Lower lobe of right lung (tissue), 2 donors: ENCODE measurements around the gene TNNT1. TPM values are rescaled to one million over a fixed set of nuclear protein-coding genes. Genes with fewer than 3 reads are reported as not detected.
A peak's percentile ranks its signal among the peaks of the same experiment; 100 is the strongest.

Experiments
- ATAC-seq, 2 donors: fragments of 200-7000 bp; cut with Tn5 transposase; one replicate each; pipeline ENCODE4 v1.9.1; 2020 to 2022; ENCODE audit warnings: mild to moderate bottlenecking in 2 of 2, moderate library complexity in 2 of 2
- DNase-seq: peaks from one replicate; pipeline ENCODE4 v3.0.0-alpha.2; 2020
- H3K27ac ChIP-seq: fragments of 200-600 bp; one replicate; pipeline ENCODE4 v1.8.0; 2022
- H3K27me3 ChIP-seq: fragments of 200-600 bp; one replicate; pipeline ENCODE4 v1.8.0; 2022; ENCODE audit warnings: low read depth
- H3K36me3 ChIP-seq: fragments of 200-600 bp; one replicate; pipeline ENCODE4 v1.8.0; 2022; ENCODE audit warnings: mild to moderate bottlenecking
- H3K4me1 ChIP-seq: fragments of 200-600 bp; one replicate; pipeline ENCODE4 v1.8.0; 2022
- H3K4me3 ChIP-seq: fragments of 200-600 bp; one replicate; pipeline ENCODE4 v1.8.0; 2022; ENCODE audit warnings: mild to moderate bottlenecking
- H3K9me3 ChIP-seq: fragments of 200-600 bp; one replicate; pipeline ENCODE4 v1.8.0; 2022
- CTCF ChIP-seq: fragments of 200-600 bp; IDR thresholded peaks from one replicate; pipeline ENCODE4 v1.8.0; 2022; ENCODE audit warnings: antibody characterized with exemption, mild to moderate bottlenecking
- intact Hi-C: fragments of 100-400 bp; cut with DNase I; formaldehyde crosslinking; loops from one replicate; pipeline ENCODE4 v1.11.0; 2022
- total RNA-seq: library from RNA; stranded (reverse); fragmentation: NEBNext Ultra II Directional; extraction: Animal tissue kit (Norgen Biotek cat#: 25700); gene quantifications from one replicate; pipeline ENCODE4 v1.2.1, GENCODE V29; 2021
- donor health status: DM: no; HTN: yes; CAD: no; lungs with severe emphysema.

TNNT1 gene
- total RNA-seq, 1 donor from 2014 or later, result not detected

GRCh38 chr19:55178781-55179599 lies 30.0 kb upstream of the TNNT1 start:
- Histone ChIP-seq H3K27me3 (peaks cover 94% of the 10 kb centered on the region), H3K4me1 (peaks cover 16% of the 10 kb centered on the region), H3K9me3 (no peaks in the 10 kb centered on the region), H3K36me3 (no peaks in the 10 kb centered on the region), H3K27ac (no peak overlapping the region), H3K4me3 (peak overlapping the region; percentile 31)
- TF ChIP-seq CTCF, result no peak
- intact Hi-C loops, result no loop called here
- ATAC-seq (peak; percentile 56 to 69), DNase-seq (peak; percentile 76)

- no peaks in the 10 kb centered on the region for H3K9me3 ChIP-seq
- H3K4me3 ChIP-seq, result no peak overlapping the region
- H3K27ac ChIP-seq, result no peak overlapping the region
- intact Hi-C loops, result no loop called here
- no peak for DNase-seq
- no peaks in the 10 kb centered on the region for H3K36me3 ChIP-seq
- TF ChIP-seq CTCF, result no peak
- H3K27me3 ChIP-seq, result peaks cover 98% of the 10 kb centered on the region
- ATAC-seq, result no peak
- peaks cover 22% of the 10 kb centered on the region for H3K4me1 ChIP-seq
Measured at GRCh38 chr19:55176076-55176475, 27.1 kb upstream of the TNNT1 start.

GRCh38 chr19:55175117-55175867 lies 26.3 kb upstream of the TNNT1 start:
- no peaks in the 10 kb centered on the region for H3K36me3 ChIP-seq
- H3K27me3 ChIP-seq, result peaks cover 97% of the 10 kb centered on the region
- DNase-seq, result no peak
- H3K9me3 ChIP-seq, result no peaks in the 10 kb centered on the region
- intact Hi-C loops, result no loop called here
- no peak for TF ChIP-seq CTCF
- H3K27ac ChIP-seq, result no peak overlapping the region
- H3K4me1 ChIP-seq, result peaks cover 22% of the 10 kb centered on the region
- no peak for ATAC-seq
- no peak overlapping the region for H3K4me3 ChIP-seq

GRCh38 chr19:55174425-55175116 lies 25.6 kb upstream of the TNNT1 start:
- no peak for DNase-seq
- ATAC-seq, result no peak
- intact Hi-C loops, result no loop called here
- H3K36me3 ChIP-seq, result no peaks in the 10 kb centered on the region
- TF ChIP-seq CTCF, result no peak
- H3K4me1 ChIP-seq, result peaks cover 16% of the 10 kb centered on the region
- H3K27me3 ChIP-seq, result peaks cover 97% of the 10 kb centered on the region
- H3K4me3 ChIP-seq, result no peak overlapping the region
- no peak overlapping the region for H3K27ac ChIP-seq
- no peaks in the 10 kb centered on the region for H3K9me3 ChIP-seq

- ATAC-seq (peak; percentile 61 to 73), DNase-seq (no peak)
- peaks cover 8% of the 10 kb centered on the region for H3K4me1 ChIP-seq
- peaks cover 97% of the 10 kb centered on the region for H3K27me3 ChIP-seq
- no peak overlapping the region for H3K27ac ChIP-seq
- no peaks in the 10 kb centered on the region for H3K9me3 ChIP-seq
- no peaks in the 10 kb centered on the region for H3K36me3 ChIP-seq
- H3K4me3 ChIP-seq, result peak overlapping the region; percentile 45
- no peak for TF ChIP-seq CTCF
- intact Hi-C loops, result no loop called here
Measured at GRCh38 chr19:55173714-55174409, 24.9 kb upstream of the TNNT1 start.
